ENCODE data around the gene ROR1.

ROR1 gene

DNA sequence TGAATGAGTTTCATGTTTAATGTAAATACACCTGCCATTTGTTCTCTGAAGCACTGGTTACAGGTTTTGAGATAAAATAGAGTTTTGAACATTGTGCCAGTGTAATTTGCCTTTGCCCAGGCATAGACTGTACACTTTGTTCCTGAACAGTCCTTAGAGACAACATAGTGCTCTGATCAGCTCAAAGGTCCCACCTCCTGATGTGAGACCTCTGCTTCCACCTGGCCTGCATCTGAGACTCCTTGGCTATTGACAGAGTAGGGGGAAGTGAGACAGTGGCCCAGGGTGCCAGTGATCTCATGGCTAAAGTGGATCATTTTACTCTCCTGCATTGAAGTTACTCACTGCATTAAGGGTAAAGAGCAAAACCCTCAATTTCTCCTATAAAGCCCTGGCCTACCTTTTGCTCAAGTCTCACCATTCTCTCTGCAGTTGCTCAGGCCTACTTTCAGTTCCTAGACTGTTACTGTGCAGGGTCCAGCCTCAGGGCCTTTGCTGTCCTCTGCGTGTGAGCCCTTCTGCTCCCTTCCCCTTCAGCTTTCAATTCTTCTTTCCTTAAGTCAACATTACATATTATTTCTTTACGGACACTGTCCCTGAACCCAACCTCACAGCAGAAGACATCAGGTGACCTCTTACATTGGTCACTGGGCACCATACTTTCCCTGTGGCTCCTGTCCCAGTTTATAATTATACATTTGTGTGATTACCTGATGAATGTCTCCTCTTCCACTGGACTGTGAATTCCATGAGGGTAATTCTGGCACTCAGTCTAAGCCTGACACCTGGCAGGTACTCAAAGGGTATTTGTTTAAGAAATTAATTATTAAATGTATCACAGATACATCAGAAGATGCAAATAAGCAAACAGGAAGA lies 142.9 kb downstream of the ROR1 start:
- no peak for FAIRE-seq

DNA sequence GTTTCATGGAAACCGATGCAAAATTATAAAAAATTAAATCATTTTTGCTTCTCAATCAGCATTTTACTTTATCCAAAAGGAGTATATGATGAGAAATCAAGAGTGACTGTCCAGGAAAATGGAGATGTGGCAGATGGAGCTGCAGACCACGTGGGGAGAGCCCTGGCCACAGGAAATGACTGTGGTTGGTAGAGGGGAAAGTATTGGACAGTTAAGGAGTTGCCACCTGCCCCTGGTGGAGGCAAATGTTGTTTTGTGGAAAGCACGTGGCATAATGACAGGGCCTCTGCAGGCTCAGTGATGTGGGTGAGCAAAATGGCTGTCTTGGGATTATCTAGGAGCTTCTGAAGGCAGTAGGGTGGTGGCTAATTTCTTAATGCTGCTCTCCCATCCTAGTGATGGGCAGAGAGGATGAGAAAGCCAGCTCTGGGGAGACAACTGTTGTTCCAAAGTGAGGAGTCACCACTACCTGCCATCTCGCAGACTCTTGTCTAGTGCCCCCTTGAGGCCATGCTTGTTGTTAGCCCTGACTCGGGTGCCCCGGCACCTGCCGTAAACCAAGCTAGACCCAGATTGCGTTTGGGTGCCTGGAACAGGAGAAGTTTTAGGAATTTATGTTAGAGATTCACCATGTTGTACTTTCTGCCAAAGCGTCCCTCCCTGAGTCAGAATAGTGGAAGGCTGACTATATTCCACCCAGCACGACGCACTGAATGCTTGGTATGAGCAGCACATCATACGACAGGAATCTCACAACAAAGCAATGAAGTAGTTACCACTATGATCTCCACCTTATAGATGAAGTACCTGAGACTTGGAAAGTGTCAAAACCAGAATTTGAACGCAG lies 144.0 kb downstream of the ROR1 start:
- no peak for FAIRE-seq

DNA sequence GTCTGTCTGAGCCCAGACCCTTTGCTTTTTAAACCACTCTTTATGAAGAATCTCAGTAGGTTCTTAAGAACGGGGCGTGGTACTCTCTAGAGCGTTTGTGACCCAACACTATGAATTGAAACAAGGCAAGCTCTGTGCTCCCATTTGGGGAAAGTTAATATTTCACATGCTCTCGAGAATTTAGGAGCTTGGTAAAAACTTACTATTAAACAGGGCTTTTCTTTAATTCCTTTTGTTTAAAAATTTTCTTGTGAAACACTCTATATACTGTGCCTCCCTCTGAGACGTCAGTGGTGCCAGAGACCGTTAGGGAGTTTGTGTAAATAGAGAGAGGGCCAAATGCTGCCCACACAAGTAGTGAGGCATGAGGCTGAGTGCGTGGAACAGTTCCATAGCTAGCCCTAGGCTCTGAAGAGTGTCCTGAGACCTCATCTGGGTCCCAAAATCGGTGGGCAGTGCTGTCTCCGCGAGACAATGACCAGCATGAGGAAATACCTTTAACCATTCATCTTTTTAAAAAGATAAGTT lies 144.7 kb downstream of the ROR1 start:
- no peak for FAIRE-seq

DNA sequence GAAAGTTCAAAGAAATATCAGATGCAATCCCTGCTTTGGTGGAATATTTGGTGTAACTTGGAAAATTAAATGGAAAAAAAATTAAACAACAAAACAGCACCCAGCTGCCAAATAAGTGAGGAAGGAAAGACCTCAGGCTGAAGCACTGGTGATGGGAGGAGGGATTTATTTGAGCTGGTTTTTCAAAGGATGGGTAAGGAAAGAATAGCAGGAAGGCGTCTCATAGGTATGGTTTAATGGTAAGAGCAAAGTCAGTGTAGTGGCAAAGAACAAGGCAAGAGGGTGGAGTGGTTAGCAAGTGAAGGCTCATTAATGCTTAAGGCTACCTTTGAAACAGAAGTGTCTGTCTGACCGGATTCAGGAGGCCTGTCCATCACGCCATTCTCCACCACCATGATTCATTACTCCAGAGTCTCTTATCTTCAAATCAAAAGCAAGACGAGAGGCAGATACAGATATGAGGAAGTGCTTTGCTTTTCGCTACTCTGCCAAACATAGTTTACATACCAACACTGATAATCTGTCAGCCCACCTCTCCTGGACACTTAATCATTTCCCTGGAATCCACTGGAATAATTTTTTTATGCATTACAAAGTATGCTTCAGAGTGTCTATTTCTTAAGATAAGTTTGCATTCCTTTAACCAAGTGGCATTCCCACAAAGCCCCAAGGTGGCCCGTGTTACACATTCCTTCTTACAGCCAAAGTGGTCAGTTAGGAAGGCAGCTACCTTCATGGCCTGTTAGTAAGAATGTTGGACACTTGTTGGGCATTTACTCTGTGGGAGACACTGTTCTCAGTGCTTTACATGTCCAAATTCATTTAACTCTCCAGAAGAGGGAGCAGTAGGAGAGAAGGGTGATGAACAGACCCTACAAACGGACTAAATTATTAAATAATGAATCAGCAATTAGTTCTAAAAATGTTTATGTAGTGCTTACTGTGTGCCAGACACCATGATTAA lies 146.6 kb downstream of the ROR1 start:
- FAIRE-seq = no peak

DNA sequence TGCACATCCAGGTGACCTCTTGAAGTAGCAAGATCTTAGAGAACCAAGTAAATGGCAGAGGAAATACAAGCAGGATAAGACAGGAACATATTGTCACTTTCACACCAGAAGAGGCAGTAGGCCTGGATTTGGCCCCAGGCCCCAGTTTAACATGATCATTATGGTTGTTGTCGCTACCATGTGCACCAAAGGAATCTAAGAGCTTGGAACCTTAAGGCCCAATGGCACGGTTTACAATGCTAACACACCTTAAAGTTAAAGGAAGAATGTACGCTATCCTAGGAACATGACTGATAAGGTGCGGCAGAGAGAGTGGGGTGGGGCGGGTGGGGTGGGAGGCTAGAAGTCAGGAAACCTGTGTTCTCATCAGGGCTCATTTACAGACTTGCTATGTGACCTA lies 147.5 kb downstream of the ROR1 start:
- no peak for FAIRE-seq

- no peak for FAIRE-seq
Observed at GRCh38 chr1:63921802-63922201, 148.0 kb downstream of the ROR1 start.

GRCh38 chr1:63922848-63923247 lies 149.0 kb downstream of the ROR1 start:
- no peak for FAIRE-seq

- FAIRE-seq = no peak
Observed at GRCh38 chr1:63923302-63923701, 149.5 kb downstream of the ROR1 start.

GRCh38 chr1:63924600-63924999 lies 150.8 kb downstream of the ROR1 start:
- no peak for FAIRE-seq

DNA sequence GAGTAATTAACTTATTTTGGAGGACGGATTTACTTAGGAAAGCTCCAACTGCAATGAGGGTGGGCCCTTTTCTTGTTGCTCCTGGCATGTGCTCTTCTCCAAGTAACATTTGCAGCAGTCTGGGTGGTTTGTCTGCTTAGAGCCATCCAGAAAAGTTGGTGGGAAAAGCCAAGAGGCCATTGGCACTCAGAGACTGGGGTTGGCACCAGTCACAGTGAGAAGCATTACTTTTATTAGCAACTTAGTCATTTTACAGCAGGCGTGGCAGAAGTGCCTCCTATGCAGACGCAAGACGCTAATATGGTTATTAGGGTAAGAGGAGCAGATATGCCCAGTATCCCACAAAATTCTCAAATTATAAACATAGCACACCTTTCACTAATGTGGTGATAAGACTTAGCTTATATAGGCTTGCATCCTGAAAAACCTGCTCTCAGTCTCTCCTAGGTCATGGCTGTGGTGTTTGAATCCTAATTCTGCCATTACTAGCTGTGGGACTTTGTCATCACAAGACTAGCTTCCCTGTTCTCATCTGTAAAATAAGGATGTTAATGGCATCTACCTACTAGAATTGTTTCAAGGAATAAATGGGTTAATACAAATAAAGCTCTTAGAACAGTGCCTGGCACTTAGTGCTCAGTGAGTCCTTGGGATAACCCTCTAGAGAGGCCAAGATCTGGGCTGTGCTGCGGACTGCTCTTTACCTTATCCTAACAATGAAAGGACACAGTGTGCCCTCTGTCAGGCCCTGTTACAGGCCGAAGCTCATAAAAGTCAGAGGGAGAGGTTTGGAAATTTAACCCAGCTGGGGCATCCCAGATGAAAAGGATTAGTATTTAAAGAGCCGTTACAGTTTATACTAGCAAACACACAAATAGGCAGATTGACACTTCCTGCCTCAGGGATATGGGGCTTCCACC lies 154.6 kb downstream of the ROR1 start:
- FAIRE-seq = no peak

DNA sequence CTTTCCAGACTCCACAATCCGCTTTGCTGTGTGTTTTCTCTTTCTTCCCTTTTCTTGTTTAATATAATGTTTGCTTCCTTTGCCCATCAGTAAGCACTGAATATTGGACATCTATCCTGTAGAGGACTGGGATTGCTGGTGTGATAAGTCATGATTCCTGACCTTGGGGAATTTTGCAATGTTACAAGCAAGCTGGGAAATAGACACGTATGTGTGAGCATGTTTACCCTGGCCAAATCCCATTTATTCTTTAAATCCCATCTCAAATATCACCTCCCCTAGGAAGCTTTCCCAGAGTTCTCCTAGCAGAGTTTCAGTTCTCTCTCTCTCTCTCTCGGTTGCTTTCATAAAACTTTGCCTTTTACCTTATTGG lies 155.3 kb downstream of the ROR1 start:
- no peak for FAIRE-seq

- no peak for FAIRE-seq
Observed at GRCh38 chr1:63931468-63931867, 157.7 kb downstream of the ROR1 start.

DNA sequence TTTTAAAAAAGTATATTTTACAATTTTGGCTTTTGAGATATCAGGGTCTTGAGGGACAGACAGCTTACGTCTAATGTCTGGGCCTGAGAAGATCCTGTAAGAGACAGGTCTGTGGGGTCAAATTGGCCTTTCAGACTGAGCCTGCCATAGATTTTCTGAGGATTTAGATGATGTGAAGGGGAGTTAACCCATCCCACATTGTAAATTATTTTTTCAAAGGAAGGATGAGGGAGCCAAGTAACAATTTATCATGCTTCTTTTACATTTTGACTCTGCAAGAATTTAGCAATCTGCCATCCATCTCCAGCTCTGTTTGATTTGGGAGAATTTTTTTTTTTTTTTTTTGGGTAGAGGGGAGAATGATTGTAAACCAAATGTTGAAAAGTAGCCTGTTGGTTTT lies 160.9 kb downstream of the ROR1 start:
- no peak for FAIRE-seq

- FAIRE-seq = no peak
Observed at GRCh38 chr1:63935143-63935542, 161.3 kb downstream of the ROR1 start.

DNA sequence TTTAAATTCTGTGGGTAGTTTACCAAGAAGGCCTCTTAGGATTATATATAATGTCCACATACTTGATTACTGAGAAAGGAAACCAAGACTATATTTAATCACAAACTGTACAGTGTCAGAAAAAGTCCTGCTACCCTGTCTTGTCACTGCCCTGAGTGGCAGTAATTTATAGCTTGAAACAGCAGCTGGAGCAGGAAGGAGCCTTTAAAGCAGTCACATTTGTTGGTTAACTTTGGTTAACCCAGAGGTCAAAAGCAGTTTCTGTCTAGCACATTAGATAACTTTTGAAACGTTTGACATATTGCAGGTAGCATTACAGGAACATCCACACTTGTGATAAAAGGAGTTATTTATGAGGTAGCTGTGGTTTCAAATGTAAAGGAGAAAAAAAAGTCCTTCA lies 161.7 kb downstream of the ROR1 start:
- FAIRE-seq = no peak

GRCh38 chr1:63936276-63936675 lies 162.5 kb downstream of the ROR1 start:
- FAIRE-seq = no peak

- FAIRE-seq = no peak
Observed at GRCh38 chr1:63936801-63937200, 163.0 kb downstream of the ROR1 start.

DNA sequence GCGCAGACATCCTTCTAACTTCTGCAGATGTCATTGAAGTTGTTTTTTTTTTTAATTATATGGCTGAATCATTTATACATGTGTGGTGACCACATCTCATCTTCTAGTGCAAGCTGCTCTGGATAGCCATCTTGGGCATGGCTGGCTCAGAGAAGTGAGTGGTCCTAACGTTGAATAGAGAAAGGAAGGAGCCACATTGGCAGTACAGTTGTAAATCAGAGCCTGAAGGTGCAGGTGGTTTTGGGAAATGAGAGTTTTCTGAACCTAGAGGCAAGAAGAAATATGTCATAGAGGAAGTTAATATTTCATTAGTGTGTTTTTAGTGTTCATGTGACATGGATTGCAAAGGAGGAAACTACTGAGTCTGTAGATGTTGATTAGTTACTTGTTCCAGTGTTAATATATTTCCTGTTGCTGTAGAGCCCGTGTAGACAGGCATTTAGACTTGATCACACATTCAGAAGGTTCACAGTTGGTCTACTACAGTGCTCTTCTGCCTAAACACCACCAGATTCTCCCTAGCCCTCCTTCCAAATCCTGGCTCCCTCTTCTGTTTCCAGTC lies 163.7 kb downstream of the ROR1 start:
- no peak for FAIRE-seq

- no peak for FAIRE-seq
Observed at GRCh38 chr1:63940440-63940839, 166.6 kb downstream of the ROR1 start.

DNA sequence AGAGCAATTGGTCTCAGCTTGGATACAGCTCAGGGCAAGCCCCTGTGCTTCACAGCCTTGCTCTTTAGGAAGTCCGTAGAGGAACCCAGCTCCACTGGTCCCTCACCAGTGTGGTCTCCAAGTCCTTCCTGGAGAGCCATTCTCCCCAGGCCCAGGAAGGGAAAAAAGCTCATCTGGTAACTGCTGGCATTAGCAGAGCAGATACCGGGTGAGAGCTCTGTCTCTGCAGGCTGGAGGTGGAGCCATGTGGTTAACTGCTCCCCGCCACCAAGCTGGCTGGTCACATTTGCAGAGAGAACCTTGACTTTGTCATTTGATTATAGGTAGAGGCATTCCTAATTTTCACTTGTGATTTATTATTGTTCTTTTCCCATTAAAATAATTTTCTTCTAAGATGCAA lies 169.6 kb downstream of the ROR1 start:
- no peak for FAIRE-seq

- FAIRE-seq = no peak
Observed at GRCh38 chr1:63945943-63946342, 172.1 kb downstream of the ROR1 start.
